Upper lobe of left lung (tissue), 4 donors: Measurements from ENCODE around the gene KRTAP17-1.

Experiments used
- POLR2AphosphoS5 ChIP-seq, 2 donors: sonication (generic); formaldehyde crosslinking; IDR thresholded peaks; one replicate each; pipeline ENCODE4 v1.5.1; 2017; ENCODE audit warnings: antibody characterized with exemption in 2 of 2
- TF ChIP-seq, protein P1 (sequence below), 6 experiments: fragments of 450-650 bp in 4 of 6; fragments of 200-600 bp in 2 of 6; sonication (generic) in 2 of 6; IDR thresholded peaks; one replicate each; pipeline ENCODE4 v1.5.1; 2016 to 2019; ENCODE audit warnings: antibody characterized with exemption in 6 of 6

DNA sequence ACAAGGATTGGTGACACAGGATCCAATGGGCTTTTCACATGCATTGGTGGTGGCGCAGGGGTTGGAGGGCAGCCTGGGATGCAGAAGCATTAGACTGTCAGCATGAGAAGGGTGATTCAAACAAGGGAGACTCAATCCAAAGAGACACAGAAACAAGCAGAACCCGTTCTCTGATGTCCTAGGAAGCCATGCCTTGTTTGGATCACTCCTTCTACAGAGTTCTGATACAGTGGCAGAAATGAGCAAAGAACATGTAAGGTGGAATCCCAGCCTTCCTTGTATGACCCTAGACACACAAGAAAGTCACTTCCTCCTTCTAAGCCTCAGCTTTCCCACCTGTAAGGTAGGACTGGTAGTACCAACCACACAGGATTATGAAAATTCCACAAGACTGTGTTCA is 48.4 kb upstream of the KRTAP17-1 start:
- TF ChIP-seq, protein P1, sequence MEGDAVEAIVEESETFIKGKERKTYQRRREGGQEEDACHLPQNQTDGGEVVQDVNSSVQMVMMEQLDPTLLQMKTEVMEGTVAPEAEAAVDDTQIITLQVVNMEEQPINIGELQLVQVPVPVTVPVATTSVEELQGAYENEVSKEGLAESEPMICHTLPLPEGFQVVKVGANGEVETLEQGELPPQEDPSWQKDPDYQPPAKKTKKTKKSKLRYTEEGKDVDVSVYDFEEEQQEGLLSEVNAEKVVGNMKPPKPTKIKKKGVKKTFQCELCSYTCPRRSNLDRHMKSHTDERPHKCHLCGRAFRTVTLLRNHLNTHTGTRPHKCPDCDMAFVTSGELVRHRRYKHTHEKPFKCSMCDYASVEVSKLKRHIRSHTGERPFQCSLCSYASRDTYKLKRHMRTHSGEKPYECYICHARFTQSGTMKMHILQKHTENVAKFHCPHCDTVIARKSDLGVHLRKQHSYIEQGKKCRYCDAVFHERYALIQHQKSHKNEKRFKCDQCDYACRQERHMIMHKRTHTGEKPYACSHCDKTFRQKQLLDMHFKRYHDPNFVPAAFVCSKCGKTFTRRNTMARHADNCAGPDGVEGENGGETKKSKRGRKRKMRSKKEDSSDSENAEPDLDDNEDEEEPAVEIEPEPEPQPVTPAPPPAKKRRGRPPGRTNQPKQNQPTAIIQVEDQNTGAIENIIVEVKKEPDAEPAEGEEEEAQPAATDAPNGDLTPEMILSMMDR (IDR thresholded peaks at IDR 0.05) = no peak
- no peak for TF ChIP-seq POLR2AphosphoS5 (IDR thresholded peaks at IDR 0.05)
